GM21529 (cell line): Measurements from ENCODE around the gene DLL1.

ENCODE experiments used
- ATAC-seq: cut with Tn5 transposase; IDR thresholded peaks from one replicate; pipeline ENCODE4 v1.9.1; 2021; ENCODE audit not compliant: unreplicated experiment

Gene DLL1

GRCh38 chr6:170234419-170234818, 56.5 kb downstream of the DLL1 start:
- no peak for ATAC-seq

- ATAC-seq, result no peak
Measured at GRCh38 chr6:170233286-170234205, 57.3 kb downstream of the DLL1 start.
